Activated CD8-positive, alpha-beta memory T cell treated with anti-CD3 and anti-CD28 coated beads, Interleukin-2, amount 50 U/mL, for 48 hours (primary cell): ENCODE measurements around the gene KMT2C.
"Not testable (repeated sequence)": the region's sequence is repeated elsewhere in the genome, so short reads cannot be mapped to it uniquely, and the experiment has no call there.

ENCODE experiments used
- DNase-seq: peaks from one replicate; pipeline ENCODE4 v3.0.0-alpha.2; 2020

The KMT2C gene

DNA sequence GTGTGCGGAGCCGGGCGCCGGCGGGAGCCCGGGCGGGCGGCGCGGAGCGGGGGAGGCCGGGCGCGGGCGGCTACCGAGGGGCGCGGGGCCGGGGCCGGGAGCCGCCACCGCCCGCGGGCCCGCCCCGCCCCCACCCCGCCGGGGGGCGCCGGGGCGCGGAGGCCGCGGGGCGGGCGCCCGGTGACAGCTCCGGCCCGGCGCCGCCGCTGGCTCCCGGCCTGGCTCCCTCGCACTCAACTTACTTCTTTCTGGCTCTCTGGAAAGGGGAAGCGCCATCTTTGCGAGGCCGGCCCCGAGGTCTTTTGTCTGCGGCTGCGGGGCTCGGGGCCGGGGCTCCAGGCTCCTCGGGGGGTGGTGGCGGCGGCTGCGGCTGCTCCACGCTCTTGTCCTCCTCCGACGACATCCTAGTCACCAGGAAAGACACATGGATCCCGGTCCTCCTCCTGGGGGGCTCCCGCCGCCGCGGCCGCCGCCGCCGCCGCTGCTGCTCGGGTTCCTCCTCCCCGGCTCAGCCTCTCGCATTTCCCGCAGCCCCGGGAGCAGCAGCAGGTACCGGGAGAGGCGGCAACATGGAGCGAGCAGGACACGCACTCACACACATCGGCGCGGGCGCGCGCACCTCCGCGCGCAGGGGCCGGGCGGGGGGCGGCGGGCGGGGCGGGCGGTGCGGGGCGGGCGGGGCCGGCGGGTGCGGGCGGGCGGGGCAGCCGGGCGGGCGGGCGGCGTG, at the start of gene KMT2C:
Gene KMT2C, minus strand, starts transcription at position 620 of the 727 bp plus-strand sequence. Its CDS starts 217 bp downstream, at position 403.
- peak; percentile 76 for DNase-seq

DNA sequence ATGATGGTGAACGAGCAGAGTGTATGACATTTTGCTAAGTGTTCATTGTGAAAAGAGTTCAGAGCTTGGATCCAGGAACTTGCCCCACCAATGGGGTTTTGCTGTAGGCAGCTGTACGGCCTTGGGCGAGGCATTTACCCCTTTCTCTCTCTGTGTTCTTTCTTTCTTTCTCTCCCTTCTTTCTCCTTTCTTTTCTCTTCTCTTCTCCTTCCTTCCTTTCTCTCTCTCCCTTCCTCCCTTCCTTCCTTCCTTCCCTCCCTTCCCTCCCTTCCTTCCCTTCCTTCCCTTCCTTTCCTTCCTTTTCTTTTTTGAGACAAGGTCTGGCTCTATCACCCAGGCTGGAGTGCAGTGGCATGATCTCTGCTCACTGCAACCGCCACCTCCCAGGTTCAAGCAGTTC, 45.3 kb upstream of the KMT2C start:
- DNase-seq, result no peak

DNA sequence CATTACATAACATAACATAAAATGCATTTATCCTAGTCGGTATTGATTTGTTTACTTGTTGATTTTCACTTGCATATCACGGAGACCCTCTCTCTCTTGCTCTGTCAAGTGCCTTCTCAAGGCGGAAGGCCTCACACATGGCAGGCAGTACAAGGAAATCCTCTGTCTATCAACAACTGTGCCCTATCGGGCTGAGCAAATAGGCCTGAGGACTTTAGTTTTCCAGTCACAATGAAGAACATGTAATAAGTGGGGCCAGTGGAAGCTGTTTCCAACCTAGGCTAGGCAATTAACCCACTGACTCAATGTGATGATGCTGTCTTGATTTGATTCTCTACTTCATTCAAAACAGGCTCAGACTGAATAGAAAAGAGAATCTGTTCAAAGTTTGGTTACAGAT, 44.9 kb upstream of the KMT2C start:
- no peak for DNase-seq

DNA sequence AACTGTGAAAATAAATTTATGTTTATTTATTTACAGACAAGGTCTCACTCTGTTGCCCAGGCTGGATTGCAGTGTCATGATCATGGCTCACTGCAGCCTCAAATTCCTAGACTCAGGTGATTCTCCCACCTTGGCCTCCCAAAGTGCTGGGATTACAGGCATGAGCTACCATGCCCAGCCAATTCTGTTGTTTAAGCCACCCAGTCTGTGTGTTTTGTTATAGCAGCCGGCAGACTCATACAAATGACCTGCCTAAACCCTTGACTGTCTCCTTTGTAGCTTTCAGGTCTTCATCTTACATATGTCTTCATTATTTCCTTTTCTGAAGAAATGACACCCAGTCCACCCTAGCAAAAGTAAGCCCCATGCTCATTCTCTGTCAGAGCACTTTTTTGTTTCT, 43.8 kb upstream of the KMT2C start:
- no peak for DNase-seq

DNA sequence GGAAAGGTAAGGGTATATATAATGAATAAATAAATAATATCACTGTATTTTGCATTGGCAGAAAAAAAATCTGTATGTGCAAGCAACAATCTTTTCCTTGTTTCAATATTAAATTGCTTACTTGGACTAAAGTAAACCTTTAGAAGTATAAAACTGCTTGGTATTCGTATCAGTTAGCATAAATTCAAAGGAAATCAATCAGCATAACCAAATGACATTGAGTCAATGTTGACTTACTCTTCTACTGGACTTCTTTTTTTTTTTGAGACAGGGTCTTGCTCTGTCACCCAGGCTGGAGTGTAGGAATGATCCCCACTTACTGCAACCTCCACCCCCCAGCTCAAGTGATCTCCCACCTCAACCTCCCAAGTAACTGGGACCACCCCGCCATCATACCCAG, 42.3 kb upstream of the KMT2C start:
- no peak for DNase-seq

DNA sequence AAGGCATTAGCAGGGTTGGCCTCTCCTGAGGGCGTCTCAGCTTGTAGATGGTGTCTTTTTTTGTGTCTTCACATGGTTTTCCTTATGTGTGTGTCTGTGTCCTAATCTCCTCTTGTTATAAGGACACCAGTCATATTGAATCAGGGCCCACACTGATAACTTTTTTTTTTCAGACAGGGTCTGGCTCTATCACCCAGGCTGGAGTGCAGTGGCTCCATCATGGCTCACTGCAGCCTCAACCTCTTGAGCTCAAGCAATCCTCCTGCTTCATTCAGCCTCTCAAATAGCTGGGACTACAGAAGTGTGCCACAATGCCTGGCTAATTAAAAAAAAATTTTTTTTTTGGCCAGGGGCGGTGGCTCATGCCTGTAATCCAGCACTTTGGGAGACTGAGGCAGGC, 41.3 kb upstream of the KMT2C start:
- no peak for DNase-seq

DNA sequence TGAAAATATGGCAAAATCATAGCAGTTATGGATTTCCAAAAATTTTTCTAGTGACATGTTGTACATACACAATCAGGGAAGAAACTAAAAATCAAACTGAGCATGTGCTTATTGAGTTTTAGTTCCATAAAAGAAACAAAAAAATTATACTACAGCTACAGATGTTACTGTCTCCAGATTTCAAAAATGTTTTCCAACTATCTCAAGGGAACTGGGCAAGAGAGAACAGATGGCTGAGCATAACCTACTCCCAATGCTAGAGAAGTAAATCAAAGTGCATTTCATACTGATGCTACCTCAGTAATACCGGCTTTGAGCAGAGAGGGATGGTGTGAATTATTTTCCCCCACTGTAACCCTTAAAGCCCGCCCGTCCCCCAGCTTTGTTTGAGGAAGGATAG, 40.7 kb upstream of the KMT2C start:
- no peak for DNase-seq

DNA sequence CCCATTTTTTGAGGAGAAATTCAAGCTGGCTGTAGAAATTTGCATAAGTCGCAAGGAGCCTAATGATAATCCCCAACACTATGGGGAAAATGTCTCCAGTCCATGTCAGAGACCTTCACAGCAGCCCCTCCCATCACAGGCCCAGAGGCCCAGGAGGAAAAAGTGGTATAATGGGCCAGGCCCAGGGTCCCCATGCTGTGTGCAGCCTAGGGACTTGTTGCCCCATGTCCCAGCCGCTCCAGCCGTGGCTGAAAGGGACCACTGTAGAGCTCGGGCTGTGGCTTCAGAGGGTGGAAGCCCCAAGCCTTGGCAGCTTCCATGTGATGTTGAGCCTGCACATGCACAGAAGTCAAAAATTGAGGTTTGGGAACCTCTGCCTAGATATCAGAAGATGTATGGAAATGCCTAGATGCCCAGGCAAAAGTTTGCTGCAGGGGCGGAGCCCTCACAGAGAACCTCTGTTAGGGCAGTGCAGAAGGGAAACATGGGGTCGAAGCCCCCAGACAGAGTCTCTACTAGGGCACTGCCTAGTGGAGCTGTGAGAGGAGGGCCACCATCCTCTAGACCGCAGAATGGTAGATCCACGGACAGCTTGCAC, 35.3 kb upstream of the KMT2C start:
- not testable (repeated sequence) for DNase-seq

DNA sequence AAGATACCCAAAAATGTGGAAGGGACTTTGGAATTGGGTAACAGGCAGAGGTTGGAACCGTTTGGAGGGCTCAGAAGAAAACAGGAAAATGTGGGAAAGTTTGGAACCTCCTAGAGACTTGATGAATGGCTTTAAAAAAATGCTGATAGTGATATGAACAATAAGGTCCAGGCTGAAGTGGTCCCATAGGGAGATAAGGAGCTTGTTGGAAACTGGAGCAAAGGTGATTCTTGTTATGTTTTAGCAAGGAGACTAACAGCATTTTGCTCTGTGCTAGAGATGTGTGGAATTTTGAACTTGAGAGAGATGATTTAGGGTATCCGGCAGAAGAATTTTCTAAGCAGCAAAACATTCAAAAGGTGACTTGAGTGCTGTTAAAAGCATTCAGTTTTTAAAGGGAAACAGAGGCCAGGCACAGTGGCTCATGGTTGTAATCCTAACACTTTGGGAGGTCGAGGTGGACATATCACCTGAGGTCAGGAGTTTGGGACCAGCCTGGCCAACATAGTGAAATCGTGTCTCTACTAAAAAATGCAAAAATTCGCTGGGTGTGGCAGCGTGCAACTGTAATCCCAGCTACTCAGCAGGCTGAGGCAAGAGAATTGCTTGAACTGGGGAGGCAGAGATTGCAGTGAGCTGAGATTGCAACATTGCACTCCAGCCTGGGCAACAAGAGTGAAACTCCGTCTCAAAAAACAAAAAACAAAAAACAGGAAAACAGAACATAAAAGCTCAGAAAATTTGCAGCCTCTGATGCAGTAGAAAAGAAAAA, 34.6 kb upstream of the KMT2C start:
- not testable (repeated sequence) for DNase-seq

DNA sequence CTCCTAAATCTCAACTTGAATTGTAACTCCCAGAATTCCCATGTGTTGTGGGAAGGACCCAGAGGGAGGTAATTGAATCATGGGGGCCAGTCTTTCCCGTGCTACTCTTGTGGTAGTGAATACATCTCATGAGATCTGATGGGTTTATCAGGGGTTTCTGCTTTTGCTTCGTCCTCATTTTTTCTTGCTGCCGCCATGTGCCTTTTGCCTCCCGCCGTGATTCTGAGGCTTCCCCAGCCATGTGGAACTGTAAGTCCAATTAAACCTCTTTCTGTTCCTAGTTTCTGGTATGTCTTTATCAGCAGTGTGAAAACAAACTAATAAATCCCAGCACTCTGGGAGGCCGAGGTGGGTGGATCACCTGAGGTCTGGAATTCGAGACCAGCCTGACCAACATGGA, 33.8 kb upstream of the KMT2C start:
- not testable (repeated sequence) for DNase-seq

DNA sequence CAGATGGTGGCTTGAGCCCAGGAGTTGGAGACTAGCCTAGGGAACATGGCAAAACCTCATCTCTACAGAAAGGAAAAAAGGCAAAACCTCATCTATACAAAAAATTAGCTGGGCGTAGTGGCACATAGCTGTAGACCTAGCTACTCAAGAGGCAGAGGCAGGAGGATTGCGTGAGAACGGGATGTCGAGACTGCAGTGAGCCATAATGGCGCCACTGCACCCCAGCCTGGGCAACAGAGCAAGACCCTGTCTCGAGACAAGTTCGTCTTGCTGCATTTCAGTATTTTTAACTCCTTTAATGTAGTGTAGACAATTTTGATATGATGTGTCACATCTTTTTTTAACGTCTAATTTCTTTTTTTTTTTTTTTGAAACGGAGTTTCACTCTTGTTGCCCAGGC, 31.4 kb upstream of the KMT2C start:
- DNase-seq, result no peak

DNA sequence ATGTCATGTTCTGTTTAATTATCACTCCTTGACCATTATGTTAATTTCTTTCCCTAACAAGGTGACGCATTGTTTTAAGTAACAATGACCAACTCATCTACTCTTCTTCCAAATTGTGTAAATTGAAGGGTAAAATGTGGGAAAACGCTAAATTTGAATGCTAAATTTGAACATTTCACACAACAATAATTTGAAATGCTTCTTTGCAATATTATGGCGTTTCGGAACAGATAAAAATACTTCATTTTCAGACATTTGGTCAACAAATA, 29.2 kb upstream of the KMT2C start:
- DNase-seq, result no peak

DNA sequence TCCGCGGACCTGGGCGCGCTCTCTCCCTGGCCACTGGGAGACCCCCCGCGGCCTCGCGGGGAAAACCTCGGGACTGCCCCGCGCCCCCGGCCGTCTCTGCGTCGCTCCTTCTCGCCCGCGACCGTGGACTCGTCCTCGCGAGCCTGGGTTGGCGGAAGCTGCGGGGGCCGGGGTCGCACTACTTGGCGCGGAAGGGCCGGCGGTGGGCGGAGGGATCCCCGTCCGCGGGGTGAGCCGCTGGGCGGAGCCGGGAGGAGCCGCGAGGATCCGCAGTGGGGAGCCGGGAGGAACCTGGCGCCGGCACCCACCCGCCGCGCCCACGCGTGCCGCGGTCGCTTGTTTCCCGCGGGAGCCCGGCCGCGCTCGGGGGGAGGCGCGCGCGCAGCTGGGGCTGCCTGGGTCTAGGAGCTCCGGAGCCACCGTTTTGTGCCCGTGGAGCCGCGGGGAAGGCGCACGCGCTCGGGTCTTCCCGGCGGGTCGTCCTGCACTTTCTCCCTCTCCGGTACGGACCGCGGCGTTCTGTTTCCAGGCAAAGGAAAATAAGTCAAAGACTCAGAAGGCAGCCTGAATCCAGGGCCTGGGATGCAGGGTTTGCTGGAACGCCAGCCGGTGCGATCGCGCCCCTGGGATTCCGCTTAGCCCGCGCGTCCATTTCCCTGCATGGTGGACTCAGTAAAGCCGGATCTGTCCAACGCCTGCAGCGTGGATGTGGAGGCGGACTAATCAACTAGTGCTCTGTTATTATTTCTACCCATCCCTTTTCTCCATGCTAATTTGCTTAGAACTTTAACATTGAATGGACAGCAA, 28.7 kb upstream of the KMT2C start:
- peak; percentile 90 for DNase-seq

DNA sequence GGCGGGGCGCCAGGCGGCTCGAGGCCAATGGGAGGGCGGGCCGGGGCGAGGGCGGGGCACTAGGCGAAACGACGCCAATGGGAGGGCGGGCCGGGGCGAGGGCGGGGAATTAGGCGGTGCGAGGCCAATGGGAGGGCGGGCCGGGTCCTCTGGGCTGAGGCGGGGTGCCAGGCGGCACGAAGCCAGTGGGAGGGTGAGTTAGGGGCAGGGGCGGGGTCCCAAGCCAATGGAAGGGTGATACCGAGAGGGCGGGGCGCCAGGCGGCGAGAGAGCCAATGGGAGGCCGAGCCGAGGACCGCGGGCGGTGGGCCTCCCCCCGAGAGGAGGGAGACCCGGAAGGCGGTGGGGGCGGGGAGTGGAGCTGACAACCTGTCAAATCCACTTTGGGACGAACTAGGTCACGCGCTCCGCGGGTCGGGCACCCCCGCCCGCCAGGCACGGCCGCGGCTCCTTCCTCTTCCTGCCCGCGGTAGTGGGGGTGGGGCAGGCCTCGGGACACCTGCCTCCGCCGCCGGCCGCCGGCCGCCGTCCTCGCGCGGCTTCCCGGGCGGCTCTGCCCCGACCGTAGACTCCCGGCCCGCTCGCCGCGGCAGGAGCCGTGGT, 28.0 kb upstream of the KMT2C start:
- peak; percentile 99 for DNase-seq

DNA sequence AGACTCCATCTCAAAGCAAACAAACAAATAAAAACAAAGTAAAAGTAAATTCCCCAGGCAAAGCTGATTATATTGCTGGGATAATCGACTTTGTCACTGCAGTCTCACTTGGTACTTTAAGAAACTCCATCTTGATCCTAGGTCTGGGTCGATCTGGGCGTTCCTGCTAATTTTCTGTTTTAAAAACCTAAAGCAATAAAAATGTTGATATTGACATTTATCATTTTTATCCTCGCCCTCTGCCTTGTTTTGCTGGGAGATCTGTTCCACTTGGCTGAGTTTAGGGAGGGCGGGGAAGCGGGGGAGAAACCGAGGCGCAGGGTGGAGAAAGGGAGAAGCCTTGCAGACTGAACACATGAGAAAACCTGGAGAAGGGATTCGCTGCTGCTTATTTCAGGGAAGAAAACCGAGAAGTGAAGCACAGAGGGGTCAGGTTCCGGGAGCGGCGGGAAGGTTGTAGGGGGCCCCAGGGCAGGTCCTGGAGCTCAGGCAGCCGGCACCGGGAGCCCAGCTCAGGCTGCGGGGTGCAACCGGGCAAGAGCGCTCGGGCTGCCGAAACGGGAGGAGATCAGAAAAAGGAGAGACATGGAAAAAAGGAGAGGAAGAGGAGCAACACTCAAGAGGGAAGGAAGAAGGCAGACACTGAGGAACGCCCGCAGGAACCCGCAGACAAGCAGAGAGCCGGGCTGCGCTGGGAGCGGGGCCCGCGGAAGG, 27.3 kb upstream of the KMT2C start:
- no peak for DNase-seq

DNA sequence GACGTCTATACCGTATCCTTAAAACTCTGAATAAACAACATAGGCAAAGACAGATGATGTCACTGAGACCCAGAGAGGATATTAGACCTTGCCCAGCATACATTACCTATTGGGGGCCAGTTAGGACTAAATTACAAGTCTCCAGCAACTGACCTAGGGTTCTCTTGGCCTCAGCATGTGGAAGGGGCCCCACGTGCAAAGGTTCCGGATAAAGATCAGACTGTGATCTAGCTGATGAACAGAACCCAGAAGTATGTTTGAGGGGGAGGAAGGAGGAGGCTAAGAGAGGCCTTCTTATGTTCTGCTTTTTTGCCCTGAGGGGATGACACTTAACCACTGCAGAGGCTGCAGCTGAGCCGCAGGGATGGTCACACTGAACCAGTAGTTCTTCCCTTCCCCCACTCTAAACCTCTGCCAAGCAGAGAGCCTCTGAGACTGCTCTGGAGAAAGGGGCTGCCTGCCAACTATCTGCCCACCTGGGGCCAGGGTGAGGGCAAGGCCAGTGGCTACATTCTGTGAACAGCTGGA, 24.0 kb upstream of the KMT2C start:
- DNase-seq, result no peak

DNA sequence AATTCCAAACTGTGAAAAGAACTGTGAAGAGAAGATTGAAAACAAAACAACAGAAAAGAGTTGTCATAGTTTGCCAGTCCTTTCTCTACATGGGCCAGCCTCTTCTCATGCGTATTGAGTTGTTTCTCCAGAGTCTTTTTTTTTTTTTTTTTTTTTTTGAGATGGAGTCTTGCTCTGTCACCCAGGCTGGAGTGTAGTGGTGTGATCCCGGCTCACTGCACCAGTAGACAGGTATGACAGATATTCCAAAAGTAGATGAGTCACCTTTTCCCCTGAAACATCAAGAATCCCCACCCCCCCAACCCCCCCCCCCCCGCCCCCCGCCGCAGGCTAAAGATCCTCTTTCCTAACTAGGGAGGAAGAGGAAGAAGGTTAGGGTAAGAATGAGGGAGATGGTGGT, 15.6 kb upstream of the KMT2C start:
- no peak for DNase-seq

DNA sequence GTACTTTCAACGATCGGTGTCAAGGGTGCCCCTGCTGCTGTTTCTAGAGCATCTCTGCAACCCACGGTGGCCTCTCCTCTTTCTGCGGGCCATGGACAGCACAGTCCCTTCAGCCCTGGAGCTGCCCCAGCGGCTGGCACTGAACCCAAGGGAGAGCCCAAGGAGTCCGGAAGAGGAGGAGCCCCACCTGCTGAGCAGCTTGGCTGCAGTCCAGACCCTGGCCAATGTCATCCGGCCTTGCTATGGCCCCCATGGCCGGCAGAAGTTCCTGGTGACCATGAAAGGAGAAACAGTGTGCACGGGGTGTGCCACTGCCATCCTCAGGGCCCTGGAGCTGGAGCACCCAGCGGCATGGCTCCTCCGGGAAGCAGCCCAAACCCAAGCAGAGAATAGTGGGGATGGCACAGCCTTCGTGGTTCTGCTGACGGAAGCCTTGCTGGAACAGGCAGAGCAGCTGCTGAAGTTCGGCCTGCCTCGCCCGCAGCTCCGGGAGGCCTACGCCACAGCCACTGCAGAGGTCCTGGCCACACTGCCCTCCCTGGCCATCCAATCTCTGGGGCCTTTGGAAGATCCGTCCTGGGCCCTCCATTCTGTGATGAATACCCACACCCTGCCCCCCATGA, 9.7 kb upstream of the KMT2C start:
- DNase-seq, result not testable (repeated sequence)

DNA sequence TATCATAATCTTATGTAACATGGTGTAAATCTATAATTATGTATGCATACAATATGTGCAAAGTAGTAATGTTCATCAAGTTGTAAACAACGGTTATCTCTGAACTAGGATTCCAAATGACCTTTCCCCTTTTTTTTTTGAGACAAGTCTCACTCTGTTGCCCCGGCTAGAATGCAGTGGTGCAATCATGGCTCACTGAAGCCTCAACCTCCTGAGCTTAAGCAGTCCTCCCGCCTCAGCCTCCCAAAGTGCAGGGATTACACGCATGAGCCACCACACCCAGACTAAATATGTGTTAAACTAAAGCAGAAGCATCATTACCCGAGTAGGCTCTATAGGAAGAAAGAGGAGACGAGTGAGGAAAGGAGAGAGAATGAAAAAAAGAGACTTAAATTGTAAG, 7.8 kb upstream of the KMT2C start:
- no peak for DNase-seq

DNA sequence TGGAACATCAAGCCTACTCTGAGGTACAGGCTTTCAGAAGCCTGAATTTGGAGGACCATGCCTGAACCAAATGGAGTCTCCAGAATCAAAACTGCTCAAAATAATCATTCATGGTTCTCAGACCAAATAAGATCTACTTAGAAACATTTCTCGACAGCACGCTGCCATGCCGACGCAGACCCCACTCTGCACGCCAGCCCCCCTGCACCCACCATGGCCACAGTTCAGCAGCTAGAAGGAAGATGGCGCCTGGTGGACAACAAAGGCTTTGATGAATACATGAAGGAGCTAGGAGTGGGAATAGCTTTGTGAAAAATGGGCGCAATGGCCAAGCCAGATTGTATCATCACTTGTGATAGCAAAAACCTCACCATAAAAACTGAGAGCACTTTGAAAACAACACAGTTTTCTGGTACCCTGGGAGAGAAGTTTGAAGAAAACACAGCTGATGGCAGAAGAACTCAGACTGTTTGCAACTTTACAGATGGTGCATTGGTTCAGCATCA, 6.6 kb upstream of the KMT2C start:
- DNase-seq, result no peak

DNA sequence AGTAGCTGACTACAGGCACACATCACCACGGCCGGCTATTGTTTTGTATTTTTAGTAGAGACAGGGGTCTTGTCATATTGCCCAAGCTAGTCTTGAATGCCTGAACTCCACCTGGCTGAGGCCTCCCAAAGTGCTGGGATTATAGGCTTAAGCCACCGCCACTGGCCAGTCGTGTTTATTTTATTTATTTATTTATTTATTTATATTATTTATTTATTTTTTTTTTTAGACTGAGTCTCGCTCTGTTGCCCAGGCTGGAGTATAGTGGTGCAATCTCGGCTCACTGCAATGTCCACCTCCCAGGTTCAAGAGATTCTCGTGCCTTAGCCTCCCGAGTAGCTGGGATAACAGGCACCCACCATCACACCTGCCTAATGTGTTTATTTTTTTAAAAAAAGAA, 6.0 kb upstream of the KMT2C start:
- DNase-seq, result not testable (repeated sequence)
